ENCODE measurements around the gene ART3.

DNA sequence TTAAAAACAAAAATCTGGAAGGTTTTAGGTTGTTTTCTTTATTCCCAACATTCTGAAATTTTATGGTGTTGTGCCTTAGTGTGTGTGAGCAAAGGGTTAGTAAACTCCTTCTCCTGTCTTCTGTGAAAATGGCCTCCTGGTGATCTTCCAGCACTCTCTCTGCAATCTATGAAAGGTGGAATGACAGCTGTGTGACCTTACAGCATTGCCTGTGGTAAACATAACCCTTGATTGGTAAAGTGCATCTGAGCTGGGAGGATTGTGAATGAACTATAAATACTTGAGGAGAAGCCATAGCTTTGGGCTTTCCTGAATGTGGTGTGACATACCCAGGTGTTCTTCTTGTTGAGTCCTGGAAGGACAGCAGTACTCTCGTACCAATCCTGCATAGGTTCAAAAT lies 10.0 kb downstream of the ART3 start:
- TF ChIP-seq POLR2A (IDR thresholded peaks at IDR 0.05) (no peak), POLR2AphosphoS5 (IDR thresholded peaks at IDR 0.05) (no peak)
- TF ChIP-seq, protein P1, sequence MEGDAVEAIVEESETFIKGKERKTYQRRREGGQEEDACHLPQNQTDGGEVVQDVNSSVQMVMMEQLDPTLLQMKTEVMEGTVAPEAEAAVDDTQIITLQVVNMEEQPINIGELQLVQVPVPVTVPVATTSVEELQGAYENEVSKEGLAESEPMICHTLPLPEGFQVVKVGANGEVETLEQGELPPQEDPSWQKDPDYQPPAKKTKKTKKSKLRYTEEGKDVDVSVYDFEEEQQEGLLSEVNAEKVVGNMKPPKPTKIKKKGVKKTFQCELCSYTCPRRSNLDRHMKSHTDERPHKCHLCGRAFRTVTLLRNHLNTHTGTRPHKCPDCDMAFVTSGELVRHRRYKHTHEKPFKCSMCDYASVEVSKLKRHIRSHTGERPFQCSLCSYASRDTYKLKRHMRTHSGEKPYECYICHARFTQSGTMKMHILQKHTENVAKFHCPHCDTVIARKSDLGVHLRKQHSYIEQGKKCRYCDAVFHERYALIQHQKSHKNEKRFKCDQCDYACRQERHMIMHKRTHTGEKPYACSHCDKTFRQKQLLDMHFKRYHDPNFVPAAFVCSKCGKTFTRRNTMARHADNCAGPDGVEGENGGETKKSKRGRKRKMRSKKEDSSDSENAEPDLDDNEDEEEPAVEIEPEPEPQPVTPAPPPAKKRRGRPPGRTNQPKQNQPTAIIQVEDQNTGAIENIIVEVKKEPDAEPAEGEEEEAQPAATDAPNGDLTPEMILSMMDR (IDR thresholded peaks at IDR 0.05) = no peak
